Prostate gland (tissue), 2 donors: Measurements from ENCODE around the gene LZTS2. TPM values are rescaled to one million over a fixed set of nuclear protein-coding genes. Genes with fewer than 3 reads are reported as not detected.
"Not testable (repeated sequence)": the region's sequence is repeated elsewhere in the genome, so short reads cannot be mapped to it uniquely, and the experiment has no call there.

ENCODE experiments used
- DNase-seq: peaks from one replicate; pipeline ENCODE4 v3.0.0-alpha.2; 2019; ENCODE audit warnings: low spot score
- H3K27ac ChIP-seq, 2 donors: fragments of 200-600 bp; sonication (generic); 2 replicates each; pipeline ENCODE4 v1.5.1; 2017 to 2019
- H3K27me3 ChIP-seq: fragments of 200-600 bp; sonication (generic); replicated peaks from 2 replicates; pipeline ENCODE4 v1.5.1; 2019; ENCODE audit not compliant: insufficient read depth
- H3K36me3 ChIP-seq, 2 donors: fragments of 200-600 bp; sonication (generic); 1 replicate in 1 of 2; 2 replicates in 1 of 2; pipeline versions ENCODE4 v1.5.1 to v1.8.1; 2017 to 2019
- H3K4me1 ChIP-seq: fragments of 200-600 bp; sonication (generic); replicated peaks from 2 replicates; pipeline ENCODE4 v1.5.1; 2019
- H3K4me3 ChIP-seq, 2 donors: fragments of 200-600 bp; sonication (generic); 2 replicates each; pipeline ENCODE4 v1.5.1; 2017 to 2019
- H3K9me3 ChIP-seq: fragments of 200-600 bp; sonication (generic); 2 replicates; pipeline ENCODE4 v1.5.1; 2017
- CTCF ChIP-seq, 4 experiments: fragments of 200-600 bp in 2 of 4; fragments of 450-650 bp in 2 of 4; sonication (generic) in 2 of 4; IDR thresholded peaks; 1 replicate in 3 of 4; 2 replicates in 1 of 4; pipeline ENCODE4 v1.5.1; 2016 to 2019; ENCODE audit warnings: antibody characterized with exemption in 4 of 4, mild to moderate bottlenecking in 2 of 4, moderate library complexity in 2 of 4
- POLR2A ChIP-seq: fragments of 450-650 bp; IDR thresholded peaks from one replicate; pipeline ENCODE4 v1.6.1; 2016; ENCODE audit warnings: antibody characterized with exemption, mild to moderate bottlenecking
- POLR2AphosphoS5 ChIP-seq: sonication (generic); formaldehyde crosslinking; IDR thresholded peaks from one replicate; pipeline ENCODE4 v1.6.1; 2017; ENCODE audit warnings: antibody characterized with exemption
- WGBS: methylation state at CpG from one replicate; pipeline ENCODE4 v1.1.5; 2018; 5-methylcytosine and 5-hydroxymethylcytosine counted together
- intact Hi-C: fragments of 100-400 bp; cut with DNase I; formaldehyde crosslinking; loops from one replicate; pipeline ENCODE4 v1.14.2; 2022
- total RNA-seq, 2 donors: library from RNA; depleted of rRNA; stranded (reverse); fragments of >200 nt; gene quantifications; one replicate each; pipeline ENCODE4 v1.1.0, GENCODE V29; 2016

LZTS2 gene
- total RNA-seq, 2 donors from 2014 or later: 108 to 189 TPM

DNA sequence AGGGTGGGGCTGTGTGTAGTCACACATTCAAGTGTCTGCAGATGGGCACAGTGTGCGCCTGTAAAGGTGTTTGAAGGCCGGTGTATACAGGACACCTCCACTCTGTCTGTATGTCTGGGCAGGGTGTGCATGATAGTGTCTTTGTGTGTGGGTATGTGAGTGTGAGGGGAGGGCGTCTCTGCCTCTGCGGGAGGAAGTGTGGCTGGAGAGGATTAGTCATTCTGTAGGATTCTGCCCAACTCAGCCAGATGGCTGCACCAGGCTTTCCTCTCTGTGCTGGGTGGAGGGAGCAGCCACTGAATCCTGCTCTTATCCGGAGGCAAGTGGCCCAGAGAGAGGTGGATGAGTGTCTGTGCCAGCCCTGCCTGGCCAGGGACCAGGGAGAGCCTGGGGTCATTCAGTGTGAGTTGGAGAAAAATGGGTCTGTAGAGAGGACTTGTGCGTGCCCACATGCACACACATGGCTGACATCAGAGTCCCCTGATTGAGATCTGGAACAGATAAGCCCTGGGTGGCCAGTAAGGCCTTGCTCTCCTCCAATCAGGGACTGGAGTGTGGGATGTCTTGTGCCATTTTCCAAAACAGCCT, 33.1 kb downstream of the LZTS2 start:
- 7% methylated on average over 6 of the region's 6 CpGs for WGBS
- Histone ChIP-seq H3K36me3 (peaks cover 0 to 4% of the 10 kb centered on the region in 2 donors), H3K4me1 (peaks cover 16% of the 10 kb centered on the region), H3K4me3 (peak overlapping the region; percentile 70 to 75), H3K27ac (peak overlapping the region; percentile 97), H3K9me3 (no peaks in the 10 kb centered on the region), H3K27me3 (no peaks in the 10 kb centered on the region)
- DNase-seq: no peak
- intact Hi-C loops: loop anchor here (5.0 kb wide), 1 partner anchor 35 kb away; no protein-coding TSS in a partner anchor
- no peak for TF ChIP-seq POLR2A
- no peak for TF ChIP-seq CTCF (IDR thresholded peaks at IDR 0.05)
- TF ChIP-seq POLR2AphosphoS5: no peak

- intact Hi-C loops: loop anchor here (5.0 kb wide), 1 partner anchor 34 kb away; no protein-coding TSS in a partner anchor
- peak overlapping the region in 1 of 2 donors; percentile 97 for H3K27ac ChIP-seq
- H3K4me3 ChIP-seq: no peak overlapping the region
- H3K9me3 ChIP-seq: no peaks in the 10 kb centered on the region
- H3K27me3 ChIP-seq: no peaks in the 10 kb centered on the region
- H3K36me3 ChIP-seq: peaks cover 0 to 4% of the 10 kb centered on the region in 2 donors
- 69% methylated on average over 3 of the region's 3 CpGs for WGBS
- H3K4me1 ChIP-seq: peaks cover 16% of the 10 kb centered on the region
- TF ChIP-seq POLR2A: no peak
- no peak for TF ChIP-seq CTCF (IDR thresholded peaks at IDR 0.05)
- no peak for TF ChIP-seq POLR2AphosphoS5
- DNase-seq: no peak
These were observed 33.7 kb downstream of the LZTS2 start for GRCh38 chr10:101033276-101033675.

GRCh38 chr10:101034404-101034803, 34.8 kb downstream of the LZTS2 start:
- not testable (repeated sequence) for H3K4me3 ChIP-seq, H3K9me3 ChIP-seq, H3K27me3 ChIP-seq, H3K36me3 ChIP-seq, DNase-seq, H3K27ac ChIP-seq
- WGBS: 93% methylated on average over 4 of the region's 4 CpGs
- peaks cover 16% of the 10 kb centered on the region for H3K4me1 ChIP-seq
- intact Hi-C loops: loop anchor here (5.0 kb wide), 1 partner anchor 33 kb away; no protein-coding TSS in a partner anchor

DNA sequence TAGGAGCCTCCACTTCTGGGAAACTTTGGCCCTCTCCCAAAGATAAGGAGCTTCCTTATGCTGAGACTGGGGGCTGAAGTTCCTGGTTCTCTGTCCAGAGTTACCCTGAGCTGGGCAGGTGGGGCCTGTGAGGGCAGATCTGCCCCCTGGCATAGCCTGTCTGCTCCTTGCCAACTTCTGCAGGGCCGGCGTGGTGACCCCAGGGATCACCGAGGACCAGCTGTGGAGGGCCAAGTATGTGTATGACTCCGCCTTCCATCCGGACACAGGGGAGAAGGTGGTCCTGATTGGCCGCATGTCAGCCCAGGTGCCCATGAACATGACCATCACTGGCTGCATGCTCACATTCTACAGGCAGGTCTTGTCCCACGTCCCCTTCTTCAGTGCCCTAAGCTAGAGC, 35.7 kb downstream of the LZTS2 start:
- Histone ChIP-seq H3K27me3 (no peaks in the 10 kb centered on the region), H3K27ac (no peak overlapping the region), H3K9me3 (no peaks in the 10 kb centered on the region), H3K4me1 (peaks cover 16% of the 10 kb centered on the region), H3K4me3 (no peak overlapping the region), H3K36me3 (peaks cover 0 to 4% of the 10 kb centered on the region in 2 donors)
- 91% methylated on average over 7 of the region's 7 CpGs for WGBS
- intact Hi-C loops: no loop called here
- no peak for TF ChIP-seq CTCF (IDR thresholded peaks at IDR 0.05)
- no peak for TF ChIP-seq POLR2A
- TF ChIP-seq POLR2AphosphoS5: no peak
- no peak for DNase-seq

DNA sequence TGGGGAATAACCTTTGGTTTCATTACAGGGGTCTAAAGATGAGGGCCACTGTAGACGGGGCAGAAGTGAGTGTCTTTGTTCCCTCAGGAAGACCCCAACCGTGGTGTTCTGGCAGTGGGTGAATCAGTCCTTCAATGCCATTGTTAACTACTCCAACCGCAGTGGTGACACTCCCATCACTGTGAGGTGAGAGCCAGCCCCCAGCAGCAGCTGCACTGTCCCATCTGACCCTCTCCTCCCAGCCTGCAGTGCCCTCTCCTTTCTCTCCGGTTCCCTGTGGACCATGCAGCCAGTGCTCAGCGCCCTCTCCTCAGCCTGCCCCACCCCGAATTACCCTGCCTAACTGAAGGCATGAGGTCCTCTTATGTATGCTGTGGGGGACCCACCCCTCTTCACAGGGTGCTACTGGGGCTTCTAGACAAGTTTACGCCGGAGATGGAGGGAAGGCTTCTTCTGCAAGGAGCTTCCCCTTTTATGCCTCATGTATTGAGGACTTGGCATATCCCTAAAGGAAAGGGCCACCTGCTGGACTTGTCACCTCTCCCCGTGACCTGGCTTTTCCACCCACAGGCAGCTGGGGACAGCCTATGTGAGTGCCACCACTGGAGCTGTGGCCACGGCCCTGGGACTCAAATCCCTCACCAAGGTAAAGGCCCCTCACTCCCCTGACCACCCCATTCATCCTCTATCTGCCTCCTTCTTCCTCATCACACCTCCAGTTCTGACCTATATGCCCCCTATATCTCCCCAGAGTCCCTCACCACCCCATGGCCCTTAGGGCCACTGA, 36.5 kb downstream of the LZTS2 start:
- H3K9me3 ChIP-seq: no peaks in the 10 kb centered on the region
- H3K4me1 ChIP-seq: peaks cover 13% of the 10 kb centered on the region
- intact Hi-C loops: no loop called here
- no peaks in the 10 kb centered on the region for H3K27me3 ChIP-seq
- H3K4me3 ChIP-seq: no peak overlapping the region
- H3K27ac ChIP-seq: no peak overlapping the region
- TF ChIP-seq POLR2AphosphoS5: no peak
- no peak for TF ChIP-seq POLR2A
- TF ChIP-seq CTCF (IDR thresholded peaks at IDR 0.05): no peak
- peaks cover 0 to 4% of the 10 kb centered on the region in 2 donors for H3K36me3 ChIP-seq
- no peak for DNase-seq
- WGBS: 84% methylated on average over 10 of the region's 10 CpGs
